ENCODE measurements around the gene UFD1. TPM values are rescaled to one million over a fixed set of nuclear protein-coding genes. Genes with fewer than 3 reads are reported as not detected.

Gene UFD1
- total and polyA plus RNA-seq, 9 of the 15 experiments (the other 6 are each of a cell fraction or from before 2014, with no cell fraction given), result 238 to 645 (median 363) TPM

DNA sequence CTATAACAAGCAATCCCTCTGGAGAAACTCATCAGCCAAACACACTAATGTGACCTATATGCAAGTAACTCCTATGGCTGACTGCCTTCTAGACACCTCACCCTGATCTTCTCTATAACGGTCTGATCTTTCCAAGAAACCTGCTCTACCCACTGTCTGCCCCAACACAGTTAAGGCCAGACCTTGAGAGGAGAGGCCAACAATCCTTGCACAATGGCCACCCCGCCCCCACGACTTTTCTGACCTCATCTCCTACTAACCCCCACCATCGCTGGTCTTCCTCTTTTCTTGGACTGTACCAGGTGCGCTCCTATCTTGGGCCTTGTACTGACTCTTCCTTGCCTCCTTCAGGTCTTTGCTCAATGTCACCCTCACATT, 59.9 kb downstream of the UFD1 start:
- Histone ChIP-seq H3K4me3 (no peak overlapping the region), H3K9me3 (replicated peaks; ENCODE audit: control insufficient read depth, insufficient read depth, low read depth, low read length) (no peaks in the 10 kb centered on the region), H3K9ac (ENCODE audit: insufficient read depth in 1 of 2, low read depth in 2 of 2, low read length in 2 of 2) (peak overlapping the region in 1 of 2 experiments; percentile 4; a peak in 2 of 4 replicates), H3K36me3 (ENCODE audit: control insufficient read depth, insufficient read depth, low read length) (peaks cover 35% of the 10 kb centered on the region), H3K27ac (ENCODE audit: extremely low read depth, low read depth, low read length) (peak overlapping the region; percentile 64), H3K27me3 (ENCODE audit: control insufficient read depth in 2 of 2, insufficient read depth in 2 of 2, low read length in 2 of 2) (no peaks in the 10 kb centered on the region), H3K79me2 (ENCODE audit: control insufficient read depth, insufficient read depth, low read length) (peaks cover 100% of the 10 kb centered on the region), H3K4me1 (replicated peaks in 1 of 2; ENCODE audit: control insufficient read depth in 2 of 2, insufficient read depth in 2 of 2, low read length in 2 of 2) (peaks cover 44 to 45% of the 10 kb centered on the region in 2 experiments), H4K20me1 (replicated peaks; ENCODE audit: control insufficient read depth, insufficient read depth, low read length) (peaks cover 57% of the 10 kb centered on the region), H2AFZ (ENCODE audit: low read depth, low read length) (no peak overlapping the region; the same call in 1 of the 2 replicates), H3K9me1 (ENCODE audit: control insufficient read depth, insufficient read depth, low read length) (peaks cover 24% of the 10 kb centered on the region), H3K4me2 (ENCODE audit: insufficient read depth, low read length) (peak overlapping the region; percentile 57)
- intact Hi-C loops (cut with micrococcal nuclease), result loop anchor here (1.0 to 10.0 kb wide), 6 partner anchors 11 to 606 kb away; partner anchors contain the start of genes C22orf39 and TANGO2
- in situ Hi-C loops (cut with MboI), result no loop called here
- no TSS peak for BruUV-seq (replicated peaks)
- WGBS (ENCODE audit: insufficient coverage, low coverage, missing lambda C conversion rate), result 2% methylated on average over 5 of the region's 5 CpGs
- ATAC-seq, result peak; percentile 93
- ChIA-PET CTCF (ENCODE audit: low intra/inter-chr PET ratio) (no interaction called here), POLR2A (interaction anchor here (1.6 to 10.1 kb wide), 6 partner anchors 10 to 60 kb away, joined by 3 to 212 read pairs (median 80); partner anchors contain the start of genes C22orf39, CDC45, HIRA and MRPL40)
- DNase-seq (ENCODE audit: extremely low read depth in 1 of 4, low spot score in 3 of 4), result peak; percentile 96 to 99 (median 97)
- peak; percentile 93 for FAIRE-seq
- TF ChIP-seq MAFG (tag; conservative IDR thresholded peaks at IDR 0.05) (no peak), FOXM1 (IDR thresholded peaks at IDR 0.05; ENCODE audit: low read depth) (peak; percentile 84), FOXM1 (CRISPR knock-in tag; IDR thresholded peaks at IDR 0.05; ENCODE audit: low read depth) (no peak), TCF7L2 (IDR thresholded peaks at IDR 0.05; ENCODE audit: low read depth, low read length) (no peak), DPF2 (IDR thresholded peaks at IDR 0.05) (peak; percentile 97), SPI1 (IDR thresholded peaks at IDR 0.05; ENCODE audit: borderline replicate concordance, low read depth, low read length) (no peak), ZKSCAN3 (CRISPR knock-in tag; IDR thresholded peaks at IDR 0.05) (no peak), TAL1 (IDR thresholded peaks at IDR 0.05) (0 out of 2 replicates have a peak, but pooled peaks have one; percentile 89), KLF13 (tag; IDR thresholded peaks at IDR 0.05; ENCODE audit: borderline replicate concordance, low read depth) (peak; percentile 84; the same call in 1 of the 2 replicates), ZNF311 (CRISPR knock-in tag; IDR thresholded peaks at IDR 0.05) (no peak), LCOR (CRISPR knock-in tag; IDR thresholded peaks at IDR 0.05) (no peak), ZNF184 (CRISPR knock-in tag; IDR thresholded peaks at IDR 0.05) (no peak)
- TF ChIP-seq, protein P1, sequence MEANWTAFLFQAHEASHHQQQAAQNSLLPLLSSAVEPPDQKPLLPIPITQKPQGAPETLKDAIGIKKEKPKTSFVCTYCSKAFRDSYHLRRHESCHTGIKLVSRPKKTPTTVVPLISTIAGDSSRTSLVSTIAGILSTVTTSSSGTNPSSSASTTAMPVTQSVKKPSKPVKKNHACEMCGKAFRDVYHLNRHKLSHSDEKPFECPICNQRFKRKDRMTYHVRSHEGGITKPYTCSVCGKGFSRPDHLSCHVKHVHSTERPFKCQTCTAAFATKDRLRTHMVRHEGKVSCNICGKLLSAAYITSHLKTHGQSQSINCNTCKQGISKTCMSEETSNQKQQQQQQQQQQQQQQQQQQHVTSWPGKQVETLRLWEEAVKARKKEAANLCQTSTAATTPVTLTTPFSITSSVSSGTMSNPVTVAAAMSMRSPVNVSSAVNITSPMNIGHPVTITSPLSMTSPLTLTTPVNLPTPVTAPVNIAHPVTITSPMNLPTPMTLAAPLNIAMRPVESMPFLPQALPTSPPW (CRISPR knock-in tag; IDR thresholded peaks at IDR 0.05), result peak; percentile 86
- TF ChIP-seq, protein P2, sequence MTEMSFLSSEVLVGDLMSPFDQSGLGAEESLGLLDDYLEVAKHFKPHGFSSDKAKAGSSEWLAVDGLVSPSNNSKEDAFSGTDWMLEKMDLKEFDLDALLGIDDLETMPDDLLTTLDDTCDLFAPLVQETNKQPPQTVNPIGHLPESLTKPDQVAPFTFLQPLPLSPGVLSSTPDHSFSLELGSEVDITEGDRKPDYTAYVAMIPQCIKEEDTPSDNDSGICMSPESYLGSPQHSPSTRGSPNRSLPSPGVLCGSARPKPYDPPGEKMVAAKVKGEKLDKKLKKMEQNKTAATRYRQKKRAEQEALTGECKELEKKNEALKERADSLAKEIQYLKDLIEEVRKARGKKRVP (CRISPR knock-in tag; IDR thresholded peaks at IDR 0.05), result no peak; the same call in 1 of the 2 replicates
- TF ChIP-seq, protein P3, sequence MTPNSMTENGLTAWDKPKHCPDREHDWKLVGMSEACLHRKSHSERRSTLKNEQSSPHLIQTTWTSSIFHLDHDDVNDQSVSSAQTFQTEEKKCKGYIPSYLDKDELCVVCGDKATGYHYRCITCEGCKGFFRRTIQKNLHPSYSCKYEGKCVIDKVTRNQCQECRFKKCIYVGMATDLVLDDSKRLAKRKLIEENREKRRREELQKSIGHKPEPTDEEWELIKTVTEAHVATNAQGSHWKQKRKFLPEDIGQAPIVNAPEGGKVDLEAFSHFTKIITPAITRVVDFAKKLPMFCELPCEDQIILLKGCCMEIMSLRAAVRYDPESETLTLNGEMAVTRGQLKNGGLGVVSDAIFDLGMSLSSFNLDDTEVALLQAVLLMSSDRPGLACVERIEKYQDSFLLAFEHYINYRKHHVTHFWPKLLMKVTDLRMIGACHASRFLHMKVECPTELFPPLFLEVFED (CRISPR knock-in tag; conservative IDR thresholded peaks at IDR 0.05), result peak; percentile 89; the same call in 1 of the 2 replicates
- TF ChIP-seq, protein P4, sequence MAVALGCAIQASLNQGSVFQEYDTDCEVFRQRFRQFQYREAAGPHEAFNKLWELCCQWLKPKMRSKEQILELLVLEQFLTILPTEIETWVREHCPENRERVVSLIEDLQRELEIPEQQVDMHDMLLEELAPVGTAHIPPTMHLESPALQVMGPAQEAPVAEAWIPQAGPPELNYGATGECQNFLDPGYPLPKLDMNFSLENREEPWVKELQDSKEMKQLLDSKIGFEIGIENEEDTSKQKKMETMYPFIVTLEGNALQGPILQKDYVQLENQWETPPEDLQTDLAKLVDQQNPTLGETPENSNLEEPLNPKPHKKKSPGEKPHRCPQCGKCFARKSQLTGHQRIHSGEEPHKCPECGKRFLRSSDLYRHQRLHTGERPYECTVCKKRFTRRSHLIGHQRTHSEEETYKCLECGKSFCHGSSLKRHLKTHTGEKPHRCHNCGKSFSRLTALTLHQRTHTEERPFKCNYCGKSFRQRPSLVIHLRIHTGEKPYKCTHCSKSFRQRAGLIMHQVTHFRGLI (CRISPR knock-in tag; IDR thresholded peaks at IDR 0.05), result no peak
- TF ChIP-seq, protein P5, sequence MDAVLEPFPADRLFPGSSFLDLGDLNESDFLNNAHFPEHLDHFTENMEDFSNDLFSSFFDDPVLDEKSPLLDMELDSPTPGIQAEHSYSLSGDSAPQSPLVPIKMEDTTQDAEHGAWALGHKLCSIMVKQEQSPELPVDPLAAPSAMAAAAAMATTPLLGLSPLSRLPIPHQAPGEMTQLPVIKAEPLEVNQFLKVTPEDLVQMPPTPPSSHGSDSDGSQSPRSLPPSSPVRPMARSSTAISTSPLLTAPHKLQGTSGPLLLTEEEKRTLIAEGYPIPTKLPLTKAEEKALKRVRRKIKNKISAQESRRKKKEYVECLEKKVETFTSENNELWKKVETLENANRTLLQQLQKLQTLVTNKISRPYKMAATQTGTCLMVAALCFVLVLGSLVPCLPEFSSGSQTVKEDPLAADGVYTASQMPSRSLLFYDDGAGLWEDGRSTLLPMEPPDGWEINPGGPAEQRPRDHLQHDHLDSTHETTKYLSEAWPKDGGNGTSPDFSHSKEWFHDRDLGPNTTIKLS (IDR thresholded peaks at IDR 0.05; ENCODE audit: borderline replicate concordance, low read depth), result peak; percentile 7; the same call in 1 of the 2 replicates
